GM19395 (cell line): ENCODE results near the gene ZBED1.
"Not testable (repeated sequence)": the region's sequence is repeated elsewhere in the genome, so short reads cannot be mapped to it uniquely, and the experiment has no call there.

ENCODE experiments used
- ATAC-seq: cut with Tn5 transposase; IDR thresholded peaks from one replicate; pipeline ENCODE4 v1.9.1; 2021; ENCODE audit warnings: mild to moderate bottlenecking, moderate library complexity; ENCODE audit not compliant: unreplicated experiment

The ZBED1 gene

GRCh38 chrX:2457289-2458133, 43.3 kb downstream of the ZBED1 start:
- no peak for ATAC-seq

- not testable (repeated sequence) for ATAC-seq
Measured at GRCh38 chrX:2456091-2456490, 44.7 kb downstream of the ZBED1 start.

- not testable (repeated sequence) for ATAC-seq
Measured at GRCh38 chrX:2454620-2455019, 46.2 kb downstream of the ZBED1 start.

GRCh38 chrX:2452799-2453198, 48.0 kb downstream of the ZBED1 start:
- no peak for ATAC-seq

GRCh38 chrX:2452317-2452784, 48.4 kb downstream of the ZBED1 start:
- ATAC-seq = no peak

GRCh38 chrX:2451501-2452316, 49.1 kb downstream of the ZBED1 start:
- no peak for ATAC-seq

- no peak for ATAC-seq
Measured at GRCh38 chrX:2450681-2451080, 50.1 kb downstream of the ZBED1 start.

GRCh38 chrX:2449135-2449886, 51.5 kb downstream of the ZBED1 start:
- no peak for ATAC-seq

- no peak for ATAC-seq
Measured at GRCh38 chrX:2447484-2447883, 53.3 kb downstream of the ZBED1 start.

- ATAC-seq = no peak
Measured at GRCh38 chrX:2446815-2447214, 54.0 kb downstream of the ZBED1 start.

GRCh38 chrX:2445662-2446623, 54.8 kb downstream of the ZBED1 start:
- ATAC-seq = no peak

GRCh38 chrX:2442694-2443093, 58.1 kb downstream of the ZBED1 start:
- no peak for ATAC-seq

- no peak for ATAC-seq
Measured at GRCh38 chrX:2441466-2441865, 59.3 kb downstream of the ZBED1 start.

GRCh38 chrX:2439613-2440012, 61.2 kb downstream of the ZBED1 start:
- no peak for ATAC-seq
